Measurements from ENCODE around the gene ASB3.

Gene ASB3

DNA sequence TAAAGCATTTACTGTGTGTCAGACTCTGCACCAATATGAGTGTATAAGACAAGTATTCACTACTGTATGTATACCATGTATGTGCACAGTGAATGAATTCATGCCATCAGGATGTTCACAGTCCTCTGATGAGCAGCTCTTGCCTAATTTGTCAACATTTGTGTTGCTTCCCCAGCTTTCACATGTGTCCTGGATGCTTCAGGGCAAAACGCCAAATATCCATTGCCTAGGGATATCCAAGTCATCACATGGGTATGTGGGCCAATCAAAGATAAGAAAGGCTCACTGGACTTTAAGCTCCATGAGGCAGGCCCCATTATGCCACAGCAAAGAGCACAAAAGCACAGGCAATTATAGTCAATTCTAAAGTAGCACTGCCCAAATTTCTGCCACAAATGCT lies 153.3 kb downstream of the ASB3 start:
- peaks cover 10% of the 10 kb centered on the region for H3K4me1 ChIP-seq (ENCODE audit: low read depth, poor library complexity, severe bottlenecking)
- no peak overlapping the region for H3K4me2 ChIP-seq
- H3K27me3 ChIP-seq (ENCODE audit: insufficient read depth, low read depth): no peaks in the 10 kb centered on the region
- no peak overlapping the region for H3K27ac ChIP-seq
- H3K4me3 ChIP-seq (IDR thresholded peaks at IDR 0.05; ENCODE audit: insufficient read depth, low read depth, low read length): no peak overlapping the region
- no peaks in the 10 kb centered on the region for H3K36me3 ChIP-seq (ENCODE audit: insufficient read depth)
- H2AFZ ChIP-seq (ENCODE audit: low read depth): no peak overlapping the region
- TF ChIP-seq, protein P1, sequence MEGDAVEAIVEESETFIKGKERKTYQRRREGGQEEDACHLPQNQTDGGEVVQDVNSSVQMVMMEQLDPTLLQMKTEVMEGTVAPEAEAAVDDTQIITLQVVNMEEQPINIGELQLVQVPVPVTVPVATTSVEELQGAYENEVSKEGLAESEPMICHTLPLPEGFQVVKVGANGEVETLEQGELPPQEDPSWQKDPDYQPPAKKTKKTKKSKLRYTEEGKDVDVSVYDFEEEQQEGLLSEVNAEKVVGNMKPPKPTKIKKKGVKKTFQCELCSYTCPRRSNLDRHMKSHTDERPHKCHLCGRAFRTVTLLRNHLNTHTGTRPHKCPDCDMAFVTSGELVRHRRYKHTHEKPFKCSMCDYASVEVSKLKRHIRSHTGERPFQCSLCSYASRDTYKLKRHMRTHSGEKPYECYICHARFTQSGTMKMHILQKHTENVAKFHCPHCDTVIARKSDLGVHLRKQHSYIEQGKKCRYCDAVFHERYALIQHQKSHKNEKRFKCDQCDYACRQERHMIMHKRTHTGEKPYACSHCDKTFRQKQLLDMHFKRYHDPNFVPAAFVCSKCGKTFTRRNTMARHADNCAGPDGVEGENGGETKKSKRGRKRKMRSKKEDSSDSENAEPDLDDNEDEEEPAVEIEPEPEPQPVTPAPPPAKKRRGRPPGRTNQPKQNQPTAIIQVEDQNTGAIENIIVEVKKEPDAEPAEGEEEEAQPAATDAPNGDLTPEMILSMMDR (conservative IDR thresholded peaks at IDR 0.05; ENCODE audit: low read depth, low read length): no peak
- no peak overlapping the region for H3K9ac ChIP-seq
- no peaks in the 10 kb centered on the region for H3K79me2 ChIP-seq (ENCODE audit: insufficient read depth, low read depth)
- no peaks in the 10 kb centered on the region for H4K20me1 ChIP-seq (ENCODE audit: insufficient read depth)

DNA sequence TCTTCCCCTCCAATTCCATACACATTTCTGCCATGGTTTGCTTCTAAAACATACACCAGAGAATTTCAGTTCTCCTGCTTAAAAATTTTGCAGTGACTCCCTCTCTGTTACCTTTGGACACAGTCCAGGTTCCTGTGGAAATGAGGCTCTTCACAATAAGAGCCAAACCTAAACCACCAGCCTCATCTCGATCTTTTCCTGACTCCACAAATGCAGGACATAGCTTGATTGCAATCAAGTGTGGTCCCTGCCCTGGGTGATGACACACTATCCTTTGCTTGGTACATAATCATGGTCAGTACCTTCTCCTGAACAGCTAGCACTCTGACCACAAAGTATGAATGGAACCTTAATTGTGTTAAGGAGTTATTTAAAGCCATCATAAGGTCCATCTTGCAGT lies 154.0 kb downstream of the ASB3 start:
- no peaks in the 10 kb centered on the region for H3K36me3 ChIP-seq (ENCODE audit: insufficient read depth)
- H3K79me2 ChIP-seq (ENCODE audit: insufficient read depth, low read depth): no peaks in the 10 kb centered on the region
- H3K4me2 ChIP-seq: no peak overlapping the region
- H3K4me3 ChIP-seq (IDR thresholded peaks at IDR 0.05; ENCODE audit: insufficient read depth, low read depth, low read length): no peak overlapping the region
- no peaks in the 10 kb centered on the region for H3K27me3 ChIP-seq (ENCODE audit: insufficient read depth, low read depth)
- no peak overlapping the region for H3K9ac ChIP-seq
- H4K20me1 ChIP-seq (ENCODE audit: insufficient read depth): no peaks in the 10 kb centered on the region
- TF ChIP-seq, protein P1 (conservative IDR thresholded peaks at IDR 0.05; ENCODE audit: low read depth, low read length): no peak
- H2AFZ ChIP-seq (ENCODE audit: low read depth): no peak overlapping the region
- no peak overlapping the region for H3K27ac ChIP-seq
- H3K4me1 ChIP-seq (ENCODE audit: low read depth, poor library complexity, severe bottlenecking): peaks cover 10% of the 10 kb centered on the region

DNA sequence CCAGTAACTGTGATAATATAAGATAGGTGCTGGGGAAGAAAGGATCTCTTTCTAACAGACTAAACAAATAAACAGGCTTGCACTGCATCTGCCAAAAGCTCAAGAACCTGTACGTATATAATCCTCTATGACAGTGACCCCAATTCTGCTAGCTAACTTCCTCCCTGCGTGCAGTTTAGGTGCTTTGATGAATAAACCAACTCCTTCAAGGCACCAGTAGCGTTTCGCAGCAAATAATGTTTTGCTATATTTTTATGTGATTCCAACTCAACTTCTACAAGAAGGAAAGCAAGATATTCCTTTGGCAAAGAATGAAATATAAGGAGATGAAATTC lies 154.7 kb downstream of the ASB3 start:
- no peak overlapping the region for H3K27ac ChIP-seq
- TF ChIP-seq, protein P1 (conservative IDR thresholded peaks at IDR 0.05; ENCODE audit: low read depth, low read length): no peak
- H2AFZ ChIP-seq (ENCODE audit: low read depth): no peak overlapping the region

DNA sequence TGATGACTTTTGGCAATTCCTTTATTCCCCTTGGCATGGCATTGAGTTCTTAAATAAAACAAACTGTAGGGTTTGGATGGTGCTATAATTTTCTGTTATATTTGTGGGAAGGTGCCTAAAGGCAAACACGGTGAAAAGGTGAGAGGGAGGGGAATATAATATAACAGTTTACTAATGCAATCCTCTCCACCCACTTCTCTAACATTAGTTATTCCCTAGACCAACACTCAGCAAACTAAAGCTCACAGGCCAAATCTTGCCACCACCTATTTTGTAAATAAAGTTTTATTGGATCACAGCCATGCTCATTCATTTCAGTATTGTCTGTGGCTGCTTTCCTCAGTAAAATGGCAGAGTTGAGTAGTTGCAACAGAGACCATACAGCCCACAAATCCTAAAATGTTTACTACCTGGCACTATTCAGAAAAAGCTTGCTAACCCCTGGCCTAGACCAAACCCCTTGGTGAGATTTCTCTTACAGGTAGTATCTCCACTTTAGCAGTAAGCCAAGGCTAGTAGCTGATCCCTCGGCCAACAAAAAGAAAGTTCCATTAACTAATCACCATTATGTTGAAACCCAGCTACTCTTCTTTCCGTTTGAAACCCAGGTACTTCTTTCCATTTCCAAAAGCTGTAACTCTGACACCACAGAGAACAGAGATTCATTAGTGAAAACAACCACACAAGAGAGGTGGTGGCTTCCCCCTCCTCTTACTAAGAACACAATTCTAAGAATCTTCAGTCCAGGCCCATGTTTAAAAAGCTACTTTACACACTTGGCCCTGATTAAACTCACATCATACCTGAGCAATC lies 155.2 kb downstream of the ASB3 start:
- TF ChIP-seq, protein P1 (conservative IDR thresholded peaks at IDR 0.05; ENCODE audit: low read depth, low read length): no peak
- no peaks in the 10 kb centered on the region for H3K27me3 ChIP-seq (ENCODE audit: insufficient read depth, low read depth)
- H2AFZ ChIP-seq (ENCODE audit: low read depth): no peak overlapping the region
- no peaks in the 10 kb centered on the region for H4K20me1 ChIP-seq (ENCODE audit: insufficient read depth)
- H3K36me3 ChIP-seq (ENCODE audit: insufficient read depth): no peaks in the 10 kb centered on the region
- no peak overlapping the region for H3K9ac ChIP-seq
- H3K79me2 ChIP-seq (ENCODE audit: insufficient read depth, low read depth): no peaks in the 10 kb centered on the region
- no peak overlapping the region for H3K27ac ChIP-seq
- H3K4me2 ChIP-seq: no peak overlapping the region; the same call in 1 of the 2 replicates
- H3K4me1 ChIP-seq (ENCODE audit: low read depth, poor library complexity, severe bottlenecking): peaks cover 10% of the 10 kb centered on the region
- no peak overlapping the region for H3K4me3 ChIP-seq (IDR thresholded peaks at IDR 0.05; ENCODE audit: insufficient read depth, low read depth, low read length)

More for the DNA sequence above, 154.7 kb downstream of the ASB3 start:
- H3K79me2 ChIP-seq (ENCODE audit: insufficient read depth, low read depth): no peaks in the 10 kb centered on the region
- no peak overlapping the region for H3K4me3 ChIP-seq (IDR thresholded peaks at IDR 0.05; ENCODE audit: insufficient read depth, low read depth, low read length)
- no peak overlapping the region for H3K9ac ChIP-seq
- H3K27me3 ChIP-seq (ENCODE audit: insufficient read depth, low read depth): no peaks in the 10 kb centered on the region
- H4K20me1 ChIP-seq (ENCODE audit: insufficient read depth): no peaks in the 10 kb centered on the region
- H3K4me2 ChIP-seq: no peak overlapping the region; the same call in 1 of the 2 replicates
- H3K36me3 ChIP-seq (ENCODE audit: insufficient read depth): no peaks in the 10 kb centered on the region
- H3K4me1 ChIP-seq (ENCODE audit: low read depth, poor library complexity, severe bottlenecking): peaks cover 10% of the 10 kb centered on the region
